GM21515 (cell line): ENCODE results near the gene PTPRCAP.
"Not testable (repeated sequence)": the region's sequence is repeated elsewhere in the genome, so short reads cannot be mapped to it uniquely, and the experiment has no call there.

Experiments
- ATAC-seq: cut with Tn5 transposase; IDR thresholded peaks from one replicate; pipeline ENCODE4 v1.9.1; 2021; ENCODE audit not compliant: unreplicated experiment

Gene PTPRCAP

GRCh38 chr11:67410984-67411784 is 26.3 kb downstream of the PTPRCAP start:
- no peak for ATAC-seq

- no peak for ATAC-seq
These were observed 27.1 kb downstream of the PTPRCAP start for GRCh38 chr11:67410369-67410831.

GRCh38 chr11:67409781-67410368 is 27.6 kb downstream of the PTPRCAP start:
- no peak for ATAC-seq

GRCh38 chr11:67409261-67409666 is 28.2 kb downstream of the PTPRCAP start:
- ATAC-seq = peak; percentile 39

GRCh38 chr11:67408437-67409200 is 28.9 kb downstream of the PTPRCAP start:
- ATAC-seq = no peak

GRCh38 chr11:67407688-67408163 is 29.8 kb downstream of the PTPRCAP start:
- ATAC-seq = no peak

GRCh38 chr11:67406969-67407687 is 30.4 kb downstream of the PTPRCAP start:
- ATAC-seq = no peak

- ATAC-seq = no peak
These were observed 31.0 kb downstream of the PTPRCAP start for GRCh38 chr11:67406420-67406968.

GRCh38 chr11:67405688-67406339 is 31.7 kb downstream of the PTPRCAP start:
- ATAC-seq = no peak

- ATAC-seq = no peak
These were observed 32.3 kb downstream of the PTPRCAP start for GRCh38 chr11:67405196-67405567.

GRCh38 chr11:67404515-67405195 is 32.8 kb downstream of the PTPRCAP start:
- no peak for ATAC-seq

GRCh38 chr11:67403085-67403484 is 34.4 kb downstream of the PTPRCAP start:
- not testable (repeated sequence) for ATAC-seq

GRCh38 chr11:67402192-67402839 is 35.2 kb downstream of the PTPRCAP start:
- peak; percentile 1 for ATAC-seq

GRCh38 chr11:67401495-67402191 is 35.8 kb downstream of the PTPRCAP start, which contains the start of gene PPP1CA:
Gene PPP1CA, minus strand, starts transcription at chr11:67401858. Its CDS starts 76 bp downstream, at chr11:67401782.
- ATAC-seq = peak; percentile 49

GRCh38 chr11:67400942-67401494 is 36.5 kb downstream of the PTPRCAP start:
- no peak for ATAC-seq

- ATAC-seq = no peak
These were observed 37.1 kb downstream of the PTPRCAP start for GRCh38 chr11:67400251-67400941.
